Mesendoderm (in vitro differentiated cells): ENCODE measurements around the gene ATF2.

Experiments
- DNase-seq: peaks from one replicate; pipeline ENCODE4 v3.0.0; 2013
- H2AK5ac ChIP-seq: 2 replicates; pipeline ENCODE4 v1.6.1; 2013; ENCODE audit warnings: low read length, inconsistent platforms
- H2BK120ac ChIP-seq: 2 replicates; pipeline ENCODE4 v1.6.1; 2013; ENCODE audit warnings: low read depth, mild to moderate bottlenecking, low read length, moderate library complexity, mixed read lengths
- H2BK15ac ChIP-seq: replicated peaks from 2 replicates; pipeline ENCODE4 v1.6.1; 2013; ENCODE audit warnings: low read depth, mild to moderate bottlenecking, moderate library complexity
- H2BK5ac ChIP-seq: 2 replicates; pipeline ENCODE4 v1.6.1; 2013; ENCODE audit warnings: low read length, inconsistent platforms
- H3K18ac ChIP-seq: 2 replicates; pipeline ENCODE4 v1.6.1; 2013; ENCODE audit warnings: mild to moderate bottlenecking, low read length, mixed read lengths
- H3K23ac ChIP-seq: one replicate; pipeline ENCODE4 v1.6.1; 2013; ENCODE audit warnings: low read length
- H3K27ac ChIP-seq: 2 replicates; pipeline ENCODE4 v1.5.1; 2013; ENCODE audit warnings: low read depth, mild to moderate bottlenecking, inconsistent platforms, low read length, moderate library complexity
- H3K27me3 ChIP-seq: 2 replicates; pipeline ENCODE4 v1.6.1; 2013; ENCODE audit warnings: low read length, control low read depth, mild to moderate bottlenecking, inconsistent platforms; ENCODE audit not compliant: insufficient read depth, poor library complexity
- H3K36me3 ChIP-seq: 2 replicates; pipeline ENCODE4 v1.6.1; 2013; ENCODE audit warnings: low read length, inconsistent platforms; ENCODE audit not compliant: control insufficient read depth, insufficient read depth
- H3K4ac ChIP-seq: one replicate; pipeline ENCODE4 v1.6.1; 2013; ENCODE audit warnings: low read depth, mild to moderate bottlenecking, low read length, moderate library complexity
- H3K4me1 ChIP-seq: 2 replicates; pipeline ENCODE4 v1.6.1; 2013; ENCODE audit warnings: low read depth, low read length, inconsistent platforms; ENCODE audit not compliant: control insufficient read depth
- H3K4me2 ChIP-seq: 2 replicates; pipeline ENCODE4 v1.6.1; 2013; ENCODE audit warnings: low read length
- H3K4me3 ChIP-seq: 2 replicates; pipeline ENCODE4 v1.5.1; 2013; ENCODE audit warnings: mild to moderate bottlenecking, low read length
- H3K56ac ChIP-seq: one replicate; pipeline ENCODE4 v1.6.1; 2013; ENCODE audit warnings: low read length
- H3K79me1 ChIP-seq: 2 replicates; pipeline ENCODE4 v1.6.1; 2013; ENCODE audit warnings: low read length, inconsistent platforms
- H3K79me2 ChIP-seq: 2 replicates; pipeline ENCODE4 v1.6.1; 2013; ENCODE audit warnings: mild to moderate bottlenecking, low read length; ENCODE audit not compliant: control insufficient read depth, insufficient read depth
- H3K9ac ChIP-seq: 2 replicates; pipeline ENCODE4 v1.6.1; 2013; ENCODE audit warnings: low read length, inconsistent platforms
- H4K5ac ChIP-seq: one replicate; pipeline ENCODE4 v1.6.1; 2013; ENCODE audit warnings: low read length
- H4K8ac ChIP-seq: one replicate; pipeline ENCODE4 v1.6.1; 2013; ENCODE audit warnings: low read depth, mild to moderate bottlenecking, control low read depth, low read length, moderate library complexity
- WGBS: extraction: QIAGEN DNeasy Blood & Tissue Kit; methylation state at CpG from one replicate; pipeline ENCODE4 v1.1.7; 2013; ENCODE audit warnings: low lambda C conversion rate, missing lambda C conversion rate; ENCODE audit not compliant: insufficient coverage; ENCODE audit errors: extremely low coverage; 5-methylcytosine and 5-hydroxymethylcytosine counted together

ATF2 gene

GRCh38 chr2:175039031-175039430 is 129.0 kb downstream of the ATF2 start:
- Histone ChIP-seq H3K27ac (no peak overlapping the region), H4K8ac (no peak overlapping the region), H2BK120ac (no peak overlapping the region), H3K79me2 (no peaks in the 10 kb centered on the region), H3K9ac (no peak overlapping the region), H3K18ac (no peak overlapping the region), H3K27me3 (no peaks in the 10 kb centered on the region), H2BK15ac (no peak overlapping the region), H3K36me3 (no peaks in the 10 kb centered on the region), H3K4me3 (no peak overlapping the region), H3K4me2 (no peak overlapping the region), H3K23ac (no peak overlapping the region), H3K79me1 (no peaks in the 10 kb centered on the region), H3K56ac (no peak overlapping the region), H3K4ac (no peak overlapping the region), H4K5ac (no peak overlapping the region), H2BK5ac (no peak overlapping the region), H2AK5ac (no peak overlapping the region), H3K4me1 (no peaks in the 10 kb centered on the region)
- no CpG with 5 or more reads among the region's 5 CpGs for WGBS
- DNase-seq = no peak

GRCh38 chr2:175037941-175038340 is 130.1 kb downstream of the ATF2 start:
- Histone ChIP-seq H3K4me1 (no peaks in the 10 kb centered on the region), H4K8ac (no peak overlapping the region)

GRCh38 chr2:175036582-175037018 is 131.4 kb downstream of the ATF2 start:
- Histone ChIP-seq H4K5ac (no peak overlapping the region), H3K4me1 (no peaks in the 10 kb centered on the region), H3K27ac (no peak overlapping the region), H3K56ac (no peak overlapping the region), H3K4me2 (no peak overlapping the region), H3K4me3 (no peak overlapping the region), H3K9ac (no peak overlapping the region), H3K18ac (no peak overlapping the region), H3K27me3 (no peaks in the 10 kb centered on the region), H2BK120ac (no peak overlapping the region), H2BK5ac (no peak overlapping the region), H2AK5ac (no peak overlapping the region), H3K23ac (no peak overlapping the region), H3K36me3 (no peaks in the 10 kb centered on the region), H3K79me1 (no peaks in the 10 kb centered on the region), H3K79me2 (no peaks in the 10 kb centered on the region), H2BK15ac (no peak overlapping the region), H3K4ac (no peak overlapping the region), H4K8ac (no peak overlapping the region)
- no CpG with 5 or more reads among the region's 5 CpGs for WGBS
- DNase-seq = peak; percentile 37

More at GRCh38 chr2:175037941-175038340, 130.1 kb downstream of the ATF2 start:
- H3K79me2 ChIP-seq = no peaks in the 10 kb centered on the region
- WGBS = no CpG with 5 or more reads among the region's 2 CpGs
- no peak overlapping the region for H2BK15ac ChIP-seq
- H2AK5ac ChIP-seq = no peak overlapping the region
- no peaks in the 10 kb centered on the region for H3K27me3 ChIP-seq
- H3K23ac ChIP-seq = no peak overlapping the region
- H2BK5ac ChIP-seq = no peak overlapping the region
- no peak overlapping the region for H3K9ac ChIP-seq
- no peaks in the 10 kb centered on the region for H3K79me1 ChIP-seq
- no peak overlapping the region for H4K5ac ChIP-seq
- H3K18ac ChIP-seq = peak overlapping the region; percentile 28
- no peaks in the 10 kb centered on the region for H3K36me3 ChIP-seq
- H3K4me3 ChIP-seq = no peak overlapping the region
- DNase-seq = no peak
- no peak overlapping the region for H3K27ac ChIP-seq
- H3K4me2 ChIP-seq = no peak overlapping the region
- H3K56ac ChIP-seq = no peak overlapping the region
- H3K4ac ChIP-seq = no peak overlapping the region
- no peak overlapping the region for H2BK120ac ChIP-seq

GRCh38 chr2:175035806-175036205 is 132.2 kb downstream of the ATF2 start:
- no peak overlapping the region for H3K4me2 ChIP-seq
- DNase-seq = no peak
- H3K27ac ChIP-seq = no peak overlapping the region
- no peak overlapping the region for H3K56ac ChIP-seq
- H3K79me2 ChIP-seq = no peaks in the 10 kb centered on the region
- no peak overlapping the region for H3K18ac ChIP-seq
- no peaks in the 10 kb centered on the region for H3K27me3 ChIP-seq
- no peak overlapping the region for H3K9ac ChIP-seq
- no peak overlapping the region for H3K23ac ChIP-seq
- H3K4me3 ChIP-seq = no peak overlapping the region
- no peak overlapping the region for H2BK5ac ChIP-seq
- H3K4ac ChIP-seq = no peak overlapping the region
- H4K8ac ChIP-seq = no peak overlapping the region
- H2BK120ac ChIP-seq = no peak overlapping the region
- no peaks in the 10 kb centered on the region for H3K4me1 ChIP-seq
- H2AK5ac ChIP-seq = no peak overlapping the region
- WGBS = no CpG with 5 or more reads among the region's 3 CpGs
- no peaks in the 10 kb centered on the region for H3K36me3 ChIP-seq
- no peaks in the 10 kb centered on the region for H3K79me1 ChIP-seq
- no peak overlapping the region for H4K5ac ChIP-seq
- H2BK15ac ChIP-seq = no peak overlapping the region

DNA sequence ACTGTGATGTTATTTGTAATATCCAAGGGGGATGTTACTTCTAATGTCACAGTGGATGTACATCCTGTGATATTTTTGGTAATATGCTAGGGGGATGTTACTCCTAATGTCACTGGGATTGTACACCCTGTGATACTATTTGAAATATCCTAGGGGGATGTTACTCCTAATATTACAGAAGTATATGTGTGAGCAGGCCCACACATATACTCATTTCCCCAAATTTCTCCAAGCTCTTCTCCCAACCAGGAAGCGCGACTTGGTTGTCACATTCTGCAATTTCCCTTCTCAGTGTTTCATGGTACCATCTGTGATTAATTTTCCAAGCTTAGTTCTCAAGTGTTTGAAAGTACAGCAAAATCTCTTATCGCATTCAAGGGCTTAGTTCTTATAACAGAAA is 133.3 kb downstream of the ATF2 start:
- Histone ChIP-seq H3K79me1 (no peaks in the 10 kb centered on the region), H2BK5ac (no peak overlapping the region), H3K23ac (no peak overlapping the region), H2BK120ac (no peak overlapping the region), H3K4me3 (no peak overlapping the region), H2BK15ac (no peak overlapping the region), H3K79me2 (no peaks in the 10 kb centered on the region), H4K5ac (no peak overlapping the region), H3K4me1 (no peaks in the 10 kb centered on the region), H3K27me3 (no peaks in the 10 kb centered on the region), H3K56ac (no peak overlapping the region), H3K4me2 (no peak overlapping the region), H3K18ac (no peak overlapping the region), H3K9ac (no peak overlapping the region), H2AK5ac (no peak overlapping the region), H4K8ac (no peak overlapping the region), H3K4ac (no peak overlapping the region), H3K36me3 (no peaks in the 10 kb centered on the region), H3K27ac (no peak overlapping the region)
- DNase-seq = no peak
- WGBS = no CpG with 5 or more reads among the region's 3 CpGs
